Measurements from ENCODE around the gene CYP8B1. TPM values are rescaled to one million over a fixed set of nuclear protein-coding genes. Genes with fewer than 3 reads are reported as not detected.
A peak's percentile ranks its signal among the peaks of the same experiment; 100 is the strongest.

CYP8B1 gene
- total RNA-seq, 2 experiments from 2014 or later, result not detected

DNA sequence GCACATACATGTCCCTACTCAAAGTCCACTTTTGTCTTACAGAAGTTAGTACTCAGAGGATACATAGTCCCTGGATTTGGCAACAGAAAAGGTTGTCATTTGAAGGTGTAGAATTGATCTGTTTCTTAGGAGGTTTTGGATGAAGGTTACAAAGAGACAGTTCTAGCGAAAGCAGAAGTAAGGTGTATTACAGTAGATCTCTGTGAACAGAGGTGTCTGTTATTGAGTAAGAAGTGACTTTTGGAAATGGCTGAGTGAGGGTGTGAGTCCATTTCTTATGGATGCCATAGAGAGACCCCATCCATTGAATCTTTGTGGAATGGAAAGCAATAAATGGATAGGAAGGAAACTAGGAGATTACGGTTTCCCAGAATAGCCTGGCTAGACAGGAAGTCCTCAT is 35.9 kb upstream of the CYP8B1 start:
- no peak overlapping the region for H3K4me3 ChIP-seq (ENCODE audit: low read length)
- H3K9me3 ChIP-seq (ENCODE audit: control insufficient read depth in 1 of 2, insufficient read depth in 1 of 2, low read length in 2 of 2), result peaks cover 14 to 25% of the 10 kb centered on the region in 2 experiments
- TF ChIP-seq, protein P1, sequence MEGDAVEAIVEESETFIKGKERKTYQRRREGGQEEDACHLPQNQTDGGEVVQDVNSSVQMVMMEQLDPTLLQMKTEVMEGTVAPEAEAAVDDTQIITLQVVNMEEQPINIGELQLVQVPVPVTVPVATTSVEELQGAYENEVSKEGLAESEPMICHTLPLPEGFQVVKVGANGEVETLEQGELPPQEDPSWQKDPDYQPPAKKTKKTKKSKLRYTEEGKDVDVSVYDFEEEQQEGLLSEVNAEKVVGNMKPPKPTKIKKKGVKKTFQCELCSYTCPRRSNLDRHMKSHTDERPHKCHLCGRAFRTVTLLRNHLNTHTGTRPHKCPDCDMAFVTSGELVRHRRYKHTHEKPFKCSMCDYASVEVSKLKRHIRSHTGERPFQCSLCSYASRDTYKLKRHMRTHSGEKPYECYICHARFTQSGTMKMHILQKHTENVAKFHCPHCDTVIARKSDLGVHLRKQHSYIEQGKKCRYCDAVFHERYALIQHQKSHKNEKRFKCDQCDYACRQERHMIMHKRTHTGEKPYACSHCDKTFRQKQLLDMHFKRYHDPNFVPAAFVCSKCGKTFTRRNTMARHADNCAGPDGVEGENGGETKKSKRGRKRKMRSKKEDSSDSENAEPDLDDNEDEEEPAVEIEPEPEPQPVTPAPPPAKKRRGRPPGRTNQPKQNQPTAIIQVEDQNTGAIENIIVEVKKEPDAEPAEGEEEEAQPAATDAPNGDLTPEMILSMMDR (IDR thresholded peaks at IDR 0.05), result no peak
- peaks cover 13% of the 10 kb centered on the region for H3K9me3 Mint-ChIP-seq
- peaks cover 18% of the 10 kb centered on the region for H3K27me3 Mint-ChIP-seq
- peaks cover 5% of the 10 kb centered on the region for H3K4me1 ChIP-seq (ENCODE audit: insufficient read depth, low read length)
- ChIA-PET CTCF (no interaction called here), POLR2A (no interaction called here)
- H3K4me1 Mint-ChIP-seq (ENCODE audit: low read depth), result peaks cover 8% of the 10 kb centered on the region
- H3K27ac ChIP-seq (ENCODE audit: low read depth in 1 of 2, low read length in 2 of 2), result no peak overlapping the region
- ATAC-seq (ENCODE audit: poor library complexity) (no peak), DNase-seq (no peak)
- intact Hi-C loops (cut with DNase I, micrococcal nuclease), result no loop called here
- no peak overlapping the region for H3K27ac Mint-ChIP-seq
- no peak overlapping the region for H3K4me3 Mint-ChIP-seq
- peaks cover 66% of the 10 kb centered on the region for H3K36me3 Mint-ChIP-seq (ENCODE audit: low read depth)
- peaks cover 5 to 11% of the 10 kb centered on the region in 2 experiments for H3K27me3 ChIP-seq (ENCODE audit: control insufficient read depth in 1 of 2, insufficient read depth in 2 of 2, low read length in 2 of 2)
- H3K36me3 ChIP-seq (ENCODE audit: insufficient read depth, low read length), result peaks cover 2% of the 10 kb centered on the region

DNA sequence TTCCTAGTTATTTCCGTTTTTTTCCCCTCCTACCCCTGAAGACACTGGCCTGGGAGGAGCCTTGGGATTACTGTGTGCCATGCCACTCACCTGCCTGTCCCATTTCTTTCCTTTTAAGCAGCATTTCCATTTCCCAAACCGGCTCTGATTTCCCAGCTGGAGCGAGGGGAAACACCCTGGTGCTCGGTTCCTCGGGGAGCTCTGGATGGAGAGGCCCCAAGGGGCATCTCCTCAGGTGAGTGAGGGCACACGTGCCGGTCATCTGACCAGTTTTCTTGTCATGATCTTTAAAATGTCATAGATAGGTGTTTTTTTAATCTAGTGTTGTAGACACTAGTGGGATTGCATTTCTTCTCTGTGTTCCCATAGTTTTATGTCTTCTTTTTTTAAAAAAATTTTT is 33.0 kb upstream of the CYP8B1 start:
- ChIA-PET POLR2A (no interaction called here), CTCF (no interaction called here)
- Mint-ChIP-seq H3K9me3 (peaks cover 6% of the 10 kb centered on the region), H3K4me1 (ENCODE audit: low read depth) (peaks cover 18% of the 10 kb centered on the region), H3K27me3 (peaks cover 39% of the 10 kb centered on the region), H3K36me3 (ENCODE audit: low read depth) (peaks cover 43% of the 10 kb centered on the region), H3K4me3 (peak overlapping the region; percentile 15), H3K27ac (no peak overlapping the region)
- H3K4me1 ChIP-seq (ENCODE audit: insufficient read depth, low read length), result peaks cover 14% of the 10 kb centered on the region
- no peak for DNase-seq
- H3K27ac ChIP-seq (ENCODE audit: low read depth in 1 of 2, low read length in 2 of 2), result no peak overlapping the region
- H3K27me3 ChIP-seq (ENCODE audit: control insufficient read depth in 1 of 2, insufficient read depth in 2 of 2, low read length in 2 of 2), result peaks cover 18 to 23% of the 10 kb centered on the region in 2 experiments
- peaks cover 3 to 22% of the 10 kb centered on the region in 2 experiments for H3K9me3 ChIP-seq (ENCODE audit: control insufficient read depth in 1 of 2, insufficient read depth in 1 of 2, low read length in 2 of 2)
- H3K36me3 ChIP-seq (ENCODE audit: insufficient read depth, low read length), result no peaks in the 10 kb centered on the region
- no peak overlapping the region for H3K4me3 ChIP-seq (ENCODE audit: low read length)
- intact Hi-C loops (cut with DNase I, micrococcal nuclease), result no loop called here
- no peak for ATAC-seq (ENCODE audit: poor library complexity)
- TF ChIP-seq, protein P1 (IDR thresholded peaks at IDR 0.05), result no peak

DNA sequence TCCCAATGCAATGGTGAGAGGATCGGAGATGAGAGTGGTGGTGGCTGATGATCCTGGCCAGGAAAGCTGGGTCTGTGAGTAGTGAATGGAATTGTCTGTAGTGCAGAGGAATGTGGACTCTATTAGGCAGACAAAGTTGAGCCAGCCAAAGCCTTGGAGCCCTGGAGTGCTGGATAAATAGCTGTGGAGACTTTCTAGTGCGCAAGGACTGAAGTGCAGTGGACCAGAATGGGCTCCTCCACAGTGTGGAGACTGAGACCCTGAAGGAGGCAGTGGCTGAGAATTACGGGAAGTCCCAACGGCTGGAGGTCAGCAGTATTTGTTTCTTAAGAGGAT is 31.1 kb upstream of the CYP8B1 start:
- H3K27ac Mint-ChIP-seq, result no peak overlapping the region

More for the DNA sequence above, 31.1 kb upstream of the CYP8B1 start:
- CTCF ChIA-PET, result no interaction called here
- peak overlapping the region; percentile 40 for H3K4me3 ChIP-seq (ENCODE audit: low read length)
- POLR2A ChIA-PET, result no interaction called here
- DNase-seq (no peak), ATAC-seq (ENCODE audit: poor library complexity) (no peak)
- no peak overlapping the region for H3K27ac ChIP-seq (ENCODE audit: low read depth in 1 of 2, low read length in 2 of 2)
- peaks cover 8% of the 10 kb centered on the region for H3K9me3 Mint-ChIP-seq
- peaks cover 48% of the 10 kb centered on the region for H3K27me3 Mint-ChIP-seq
- intact Hi-C loops (cut with DNase I, micrococcal nuclease), result no loop called here
- H3K4me1 ChIP-seq (ENCODE audit: insufficient read depth, low read length), result peaks cover 14% of the 10 kb centered on the region
- peaks cover 0 to 22% of the 10 kb centered on the region in 2 experiments for H3K9me3 ChIP-seq (ENCODE audit: control insufficient read depth in 1 of 2, insufficient read depth in 1 of 2, low read length in 2 of 2)
- H3K36me3 Mint-ChIP-seq (ENCODE audit: low read depth), result peaks cover 32% of the 10 kb centered on the region
- peaks cover 18% of the 10 kb centered on the region for H3K4me1 Mint-ChIP-seq (ENCODE audit: low read depth)
- peaks cover 18 to 23% of the 10 kb centered on the region in 2 experiments for H3K27me3 ChIP-seq (ENCODE audit: control insufficient read depth in 1 of 2, insufficient read depth in 2 of 2, low read length in 2 of 2)
- H3K36me3 ChIP-seq (ENCODE audit: insufficient read depth, low read length), result no peaks in the 10 kb centered on the region
- TF ChIP-seq, protein P1 (IDR thresholded peaks at IDR 0.05), result no peak
- H3K4me3 Mint-ChIP-seq, result peak overlapping the region; percentile 36

Measured in CD4-positive, alpha-beta T cell (primary cell).